NCI-H510A treated with DMSO at 0.1 percent for 48 hours (cell line): ENCODE measurements around the gene AP2A2.
A peak's percentile ranks its signal among the peaks of the same experiment; 100 is the strongest.
"Not testable (repeated sequence)": the region's sequence is repeated elsewhere in the genome, so short reads cannot be mapped to it uniquely, and the experiment has no call there.

Experiments
- DNase-seq: peaks from one replicate; lab custom pipeline; 2025; lab: John Stamatoyannopoulos, UW

AP2A2 gene

DNA sequence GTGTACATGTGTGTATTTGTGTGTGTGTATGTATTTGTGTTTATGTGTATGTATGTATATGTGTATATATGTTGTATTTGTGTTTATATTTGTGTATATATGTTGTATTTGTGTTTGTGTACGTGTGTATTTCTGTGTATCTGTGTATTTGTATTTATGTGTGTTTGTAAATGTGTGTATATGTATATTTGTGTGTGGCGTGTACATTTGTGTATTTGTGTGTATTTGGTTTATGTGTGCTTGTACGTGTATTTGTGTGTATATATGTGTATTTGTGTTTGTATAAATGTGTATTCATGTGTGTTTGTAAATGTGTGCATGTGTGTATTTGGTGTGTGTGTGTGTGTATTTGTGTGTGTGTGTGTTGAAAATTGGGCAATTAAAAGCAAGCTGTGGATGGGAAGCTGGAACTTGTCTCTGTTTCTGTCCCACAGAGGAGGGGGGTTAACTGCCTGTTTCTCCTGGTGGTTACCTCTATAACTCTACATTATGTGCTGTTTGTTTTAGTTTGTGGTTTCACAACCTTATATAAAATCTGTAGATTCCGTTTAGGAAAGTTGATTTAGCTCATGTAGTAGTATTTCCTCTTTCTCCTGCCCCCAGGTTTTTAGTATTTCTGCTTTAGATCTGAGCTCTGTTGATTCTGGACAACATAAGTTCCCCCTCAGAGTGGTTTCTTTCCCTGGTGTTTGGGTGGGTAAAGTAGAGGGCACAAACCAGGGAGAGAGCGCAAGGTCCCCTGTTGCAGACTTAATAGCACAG is 28.9 kb downstream of the AP2A2 start:
- DNase-seq = no peak

DNA sequence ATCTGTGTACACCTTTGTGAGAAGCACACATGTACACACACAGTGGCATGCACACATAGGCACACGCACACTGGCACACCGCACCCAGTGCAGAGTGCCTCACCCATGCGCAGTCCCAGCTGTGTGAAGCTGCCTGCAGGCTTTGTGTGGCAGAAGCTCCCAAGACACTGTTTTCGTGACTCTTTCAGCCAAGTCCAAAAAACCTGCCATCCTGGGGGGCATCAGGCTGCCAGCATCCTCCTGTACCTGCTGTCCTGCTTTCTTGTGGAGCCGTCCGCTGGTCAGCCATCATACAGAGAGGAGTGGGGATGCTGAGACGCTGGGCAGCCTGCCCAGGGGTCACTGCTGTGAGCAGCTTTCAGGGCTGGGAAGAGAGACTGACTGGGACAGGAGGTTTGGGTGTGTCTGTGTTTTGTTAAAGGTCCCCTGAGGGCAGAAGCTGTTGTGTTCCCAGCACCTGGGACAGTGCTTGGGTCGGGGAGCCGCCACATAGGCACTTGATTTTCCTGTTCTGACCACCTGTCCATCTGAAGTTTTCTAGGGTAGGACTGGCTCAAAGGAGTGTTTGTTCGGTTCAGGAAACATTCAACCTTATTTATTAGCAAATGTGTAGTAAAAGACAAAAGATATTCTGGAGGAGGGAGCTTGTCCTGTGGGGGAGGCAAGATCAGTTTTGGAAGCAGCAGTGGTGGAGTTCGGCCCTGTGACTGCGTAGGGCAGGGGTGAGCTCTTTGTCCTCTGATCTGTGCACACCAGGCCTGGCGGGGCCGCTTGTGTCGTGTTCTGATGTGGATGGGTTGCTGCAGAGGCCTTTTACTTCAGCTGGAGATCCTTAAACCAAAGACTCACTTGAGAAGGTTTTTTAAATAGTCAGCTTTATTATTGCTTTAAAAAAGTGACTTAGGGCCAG is 29.7 kb downstream of the AP2A2 start:
- peak; percentile 3 for DNase-seq

DNA sequence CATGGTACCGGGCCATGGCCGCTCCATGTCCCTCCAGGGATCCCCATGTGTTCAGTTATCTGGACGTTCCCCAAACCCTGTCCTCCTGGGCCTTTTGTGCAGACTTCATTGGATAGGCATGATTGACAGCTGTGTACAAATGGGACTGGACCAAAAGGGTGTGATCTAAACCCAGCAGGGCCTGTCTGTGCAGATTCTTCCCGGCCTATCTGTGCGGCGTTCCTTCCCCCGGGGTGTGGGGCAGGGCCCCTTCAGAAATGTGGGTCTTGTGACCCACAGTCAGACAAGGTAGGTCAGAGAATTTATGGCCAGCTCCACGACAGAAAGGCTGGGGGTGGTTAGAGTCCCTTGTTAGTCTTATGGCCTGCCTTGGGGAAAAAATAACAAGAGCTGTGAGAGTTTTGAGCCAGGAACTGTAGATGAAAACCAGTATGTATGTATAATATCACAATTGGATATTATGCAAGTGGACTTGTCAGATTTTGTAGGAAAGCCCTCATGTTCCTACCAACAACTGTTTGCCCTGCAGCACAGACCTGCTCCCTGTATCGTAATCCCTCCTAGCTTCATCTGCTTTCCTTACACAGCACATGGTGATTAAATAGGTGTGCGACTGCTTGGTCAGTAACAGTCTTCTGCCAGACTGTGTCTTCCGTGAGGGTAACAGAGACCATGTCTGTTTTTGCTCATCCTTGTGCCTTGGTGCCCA is 31.7 kb downstream of the AP2A2 start:
- DNase-seq = no peak

DNA sequence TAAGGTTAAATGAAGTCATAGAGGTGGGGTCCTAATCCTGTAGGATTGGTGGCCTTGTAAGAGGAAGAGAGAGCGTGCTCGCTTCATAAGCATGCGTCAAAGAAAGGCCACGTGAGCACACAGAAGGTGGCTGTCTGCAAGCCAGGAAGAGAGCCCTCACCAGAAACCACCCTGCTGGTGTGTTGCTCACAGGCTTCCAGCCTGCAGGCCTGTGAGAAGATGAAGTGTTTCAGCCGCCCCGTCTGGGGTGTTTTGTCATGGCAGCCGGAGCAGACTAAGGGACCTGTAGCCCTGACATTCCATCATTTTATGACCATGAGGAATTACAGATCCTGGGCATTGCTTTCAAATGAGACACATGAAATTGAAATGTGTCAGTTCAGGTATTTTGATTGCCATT is 32.4 kb downstream of the AP2A2 start:
- DNase-seq = no peak

DNA sequence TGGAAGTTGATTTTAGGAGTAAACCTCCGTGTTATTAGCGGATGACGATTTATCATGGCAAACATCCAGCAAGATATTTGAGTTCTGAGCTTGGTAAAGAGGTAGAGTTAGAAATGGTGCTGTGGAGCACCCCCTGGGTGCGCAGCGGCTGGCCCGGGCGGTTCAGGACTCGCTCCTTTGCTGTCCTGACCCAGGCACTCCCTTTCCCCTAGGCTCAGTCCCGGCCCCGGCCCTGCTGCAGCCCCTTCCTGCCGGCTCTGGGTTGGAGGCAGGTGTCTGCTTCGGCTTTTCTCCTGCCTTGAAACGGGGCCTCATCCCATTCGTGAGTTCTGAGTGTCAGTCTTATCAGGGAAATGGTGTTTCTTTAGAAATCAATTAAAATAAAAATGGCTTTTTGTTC is 33.4 kb downstream of the AP2A2 start:
- no peak for DNase-seq

DNA sequence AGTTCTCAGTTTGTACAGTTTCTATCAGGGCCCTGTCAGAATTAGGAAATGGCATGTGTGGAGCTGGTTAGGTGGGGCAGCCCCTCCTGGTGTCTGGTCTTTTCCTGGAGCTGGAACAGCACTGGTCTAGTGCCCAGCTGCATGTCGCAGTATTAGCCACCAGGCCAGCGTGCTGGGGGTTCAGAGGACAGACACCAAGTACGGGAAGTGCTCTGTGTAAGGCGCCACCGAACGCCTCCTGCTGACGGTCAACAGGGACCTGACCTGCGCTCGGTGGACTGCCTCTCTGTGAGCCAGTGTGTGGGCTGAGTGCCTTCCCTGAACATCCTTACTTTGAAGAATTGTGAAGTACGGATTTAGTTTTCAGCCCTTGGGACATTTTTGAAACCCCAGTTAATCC is 33.9 kb downstream of the AP2A2 start:
- DNase-seq = no peak

DNA sequence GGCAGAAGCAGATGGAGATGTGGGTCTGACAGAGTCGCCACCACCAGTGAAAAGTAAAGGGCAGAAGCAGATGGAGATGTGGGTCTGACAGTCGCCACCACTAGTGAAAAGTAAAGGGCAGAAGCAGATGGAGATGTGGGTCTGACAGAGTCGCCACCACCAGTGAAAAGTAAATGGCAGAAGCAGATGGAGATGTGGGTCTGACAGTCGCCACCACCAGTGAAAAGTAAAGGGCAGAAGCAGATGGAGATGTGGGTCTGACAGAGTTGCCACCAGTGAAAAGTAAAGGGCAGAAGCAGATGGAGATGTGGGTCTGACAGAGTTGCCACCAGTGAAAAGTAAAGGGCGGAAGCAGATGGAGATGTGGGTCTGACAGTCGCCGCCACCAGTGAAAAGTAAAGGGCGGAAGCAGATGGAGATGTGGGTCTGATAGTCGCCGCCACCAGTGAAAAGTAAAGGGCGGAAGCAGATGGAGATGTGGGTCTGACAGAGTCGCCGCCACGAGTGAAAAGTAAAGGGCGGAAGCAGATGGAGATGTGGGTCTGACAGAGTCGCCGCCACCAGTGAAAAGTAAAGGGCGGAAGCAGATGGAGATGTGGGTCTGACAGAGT is 35.7 kb downstream of the AP2A2 start:
- DNase-seq = not testable (repeated sequence)

DNA sequence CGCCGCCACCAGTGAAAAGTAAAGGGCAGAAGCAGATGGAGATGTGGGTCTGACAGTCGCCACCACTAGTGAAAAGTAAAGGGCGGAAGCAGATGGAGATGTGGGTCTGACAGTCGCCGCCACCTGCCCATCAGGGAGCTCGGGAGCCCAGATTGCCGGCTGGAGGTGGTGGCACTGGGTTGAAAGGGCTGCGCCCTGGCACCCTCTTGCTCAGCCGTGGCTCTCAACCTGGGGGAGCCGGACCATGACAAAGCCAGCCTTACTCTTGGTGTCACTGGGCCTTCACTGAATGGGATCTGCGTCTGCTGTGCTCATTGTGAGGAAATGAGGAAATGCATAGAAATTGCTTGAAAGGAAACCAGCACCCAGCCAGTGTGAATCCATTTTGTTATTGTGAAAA is 36.3 kb downstream of the AP2A2 start:
- DNase-seq = no peak

DNA sequence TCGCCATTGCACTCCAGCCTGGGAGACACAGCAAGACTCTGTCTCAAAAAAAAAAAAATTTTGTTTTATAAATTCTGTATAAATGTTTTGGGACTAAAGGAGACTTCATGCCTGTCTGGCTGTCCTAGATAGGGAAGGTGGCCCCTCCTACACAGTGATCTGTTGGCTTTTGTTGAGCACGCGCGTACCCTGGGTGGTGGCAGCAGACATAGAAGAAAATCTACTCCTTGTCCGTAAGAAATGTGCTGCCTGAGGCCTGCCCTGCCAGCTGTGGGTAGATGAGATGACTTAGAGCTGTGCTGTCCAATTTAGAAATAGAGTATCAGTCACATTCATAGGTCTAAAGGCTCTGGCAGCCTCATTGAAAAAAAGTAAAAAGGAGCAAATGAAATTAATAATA is 37.0 kb downstream of the AP2A2 start:
- DNase-seq = no peak

DNA sequence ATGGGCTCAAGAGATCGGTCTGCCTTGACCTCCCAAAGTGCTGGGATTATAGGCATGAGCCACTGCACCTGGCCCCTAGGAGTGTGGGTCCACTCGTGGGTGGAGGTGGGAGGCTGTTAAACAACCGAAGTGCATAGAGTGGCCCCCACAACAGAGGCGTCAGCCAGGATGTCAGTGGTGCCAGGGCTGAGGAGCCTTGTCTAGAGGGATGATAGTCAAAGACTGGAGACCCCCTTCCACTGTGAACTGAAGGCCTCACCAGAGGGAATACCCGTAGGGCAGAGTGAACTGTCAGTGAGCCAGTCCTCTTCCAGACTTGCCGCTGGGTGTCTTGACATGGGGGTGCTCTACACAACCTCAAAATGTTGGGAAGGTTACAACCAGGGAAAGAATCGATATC is 38.2 kb downstream of the AP2A2 start:
- no peak for DNase-seq

DNA sequence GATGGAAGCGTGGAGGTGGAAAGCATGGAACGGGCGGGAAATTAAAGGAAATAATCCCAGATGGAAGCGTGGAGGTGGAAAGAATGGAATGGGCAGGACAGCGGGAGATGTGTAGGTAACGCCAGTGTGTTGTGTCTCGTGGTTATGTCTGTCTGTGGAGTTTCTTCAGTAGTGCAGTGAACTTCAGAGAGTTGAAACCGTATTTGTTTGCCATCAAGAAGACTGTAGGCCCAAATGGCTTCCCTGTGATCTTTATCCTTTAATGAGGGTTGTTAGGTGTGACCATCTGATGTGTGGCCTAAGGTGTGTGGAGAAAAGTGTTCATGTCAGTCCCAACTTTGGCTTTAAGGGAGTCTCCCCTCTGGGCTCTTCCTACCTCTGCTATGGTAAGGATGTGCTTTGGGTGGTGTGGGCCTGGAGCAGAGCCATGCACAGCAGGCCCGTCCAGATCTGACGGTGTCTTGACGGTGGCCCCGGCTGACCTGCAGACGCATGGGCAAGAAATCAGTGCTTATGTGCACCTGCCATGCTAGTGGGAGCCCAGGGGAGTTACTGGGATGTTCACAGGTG is 39.6 kb downstream of the AP2A2 start:
- no peak for DNase-seq

DNA sequence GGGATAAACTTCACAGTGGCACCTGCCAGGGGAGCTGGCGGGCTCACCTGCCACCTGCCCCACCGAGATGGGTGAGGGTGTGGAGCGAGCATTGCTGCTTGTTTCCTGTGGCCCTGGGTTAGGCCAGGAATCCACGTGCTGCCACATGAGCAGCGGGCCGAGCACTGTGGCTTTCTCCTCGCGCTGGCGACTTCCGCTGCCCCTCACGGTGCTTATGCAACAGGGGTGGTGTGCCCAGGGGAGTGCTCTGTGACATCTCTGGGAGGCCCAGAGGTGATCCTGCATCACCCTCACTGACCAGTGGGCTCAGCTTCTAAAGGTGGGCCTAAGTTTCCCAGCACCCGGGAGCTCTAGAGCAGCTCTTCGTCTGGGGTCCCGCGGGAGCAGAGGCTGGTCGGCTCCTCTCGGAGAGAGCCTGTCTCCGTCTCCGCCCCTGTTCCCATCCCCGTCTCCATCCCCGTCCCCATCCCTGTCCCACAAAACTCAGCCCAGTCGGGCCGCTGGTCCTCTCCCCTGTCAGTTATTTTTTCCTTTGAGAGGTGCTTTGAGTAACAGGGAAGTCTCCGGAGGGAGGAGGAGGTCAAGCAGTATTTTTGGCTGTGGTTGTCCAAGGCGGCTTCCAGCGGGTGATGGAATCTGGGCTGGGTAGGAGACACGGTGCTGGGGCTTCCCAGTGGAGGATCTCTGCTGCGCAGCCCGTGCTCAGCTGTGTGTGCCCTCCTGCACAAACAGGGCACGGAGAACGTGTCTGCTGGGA is 42.5 kb downstream of the AP2A2 start:
- no peak for DNase-seq

DNA sequence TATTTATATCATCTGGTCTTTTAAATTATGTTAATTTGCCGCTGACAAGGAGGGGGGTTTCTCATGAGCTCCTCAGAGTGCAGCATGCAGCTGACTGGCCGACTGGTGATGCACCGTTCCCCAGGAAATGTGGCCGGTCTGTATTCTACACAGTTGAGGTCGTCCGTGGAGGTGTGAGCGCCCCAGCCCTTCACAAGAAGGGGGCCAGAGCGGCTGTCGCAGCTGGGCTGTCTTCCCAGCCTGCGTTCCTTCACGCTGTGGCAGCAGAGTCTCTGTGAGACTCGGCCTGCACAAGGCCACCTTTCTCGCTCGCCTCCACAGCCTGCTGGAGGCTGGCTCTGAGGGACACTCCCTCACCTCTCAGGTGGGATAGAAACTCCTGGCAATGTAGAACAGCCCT is 43.2 kb downstream of the AP2A2 start:
- no peak for DNase-seq

DNA sequence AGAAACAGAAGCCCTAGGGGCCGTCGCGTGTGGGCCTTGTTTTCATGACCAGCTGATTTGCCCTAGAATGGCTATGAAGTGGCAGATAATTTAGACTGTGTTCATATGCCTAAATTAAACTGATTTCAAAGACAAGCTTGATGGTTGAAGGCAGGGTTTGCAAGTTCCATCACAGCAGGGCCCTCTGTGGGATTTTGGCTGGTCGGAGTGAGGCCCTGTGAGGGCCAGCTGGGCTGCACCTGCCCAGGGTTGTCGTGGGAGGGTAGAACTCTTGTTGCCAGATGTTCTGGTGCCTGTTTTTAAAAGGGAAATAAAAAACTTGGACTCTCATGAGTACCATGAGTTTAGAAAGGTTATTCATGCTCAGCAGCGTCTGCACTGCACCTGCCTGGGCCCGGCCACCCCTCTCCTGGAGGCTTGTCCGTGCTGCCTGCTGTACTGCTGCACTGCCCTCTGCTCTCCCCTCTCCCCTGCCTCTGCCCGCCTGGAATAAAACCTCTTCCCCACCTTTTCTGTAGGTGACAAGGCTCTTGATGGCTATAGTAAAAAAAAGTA is 44.1 kb downstream of the AP2A2 start:
- no peak for DNase-seq

DNA sequence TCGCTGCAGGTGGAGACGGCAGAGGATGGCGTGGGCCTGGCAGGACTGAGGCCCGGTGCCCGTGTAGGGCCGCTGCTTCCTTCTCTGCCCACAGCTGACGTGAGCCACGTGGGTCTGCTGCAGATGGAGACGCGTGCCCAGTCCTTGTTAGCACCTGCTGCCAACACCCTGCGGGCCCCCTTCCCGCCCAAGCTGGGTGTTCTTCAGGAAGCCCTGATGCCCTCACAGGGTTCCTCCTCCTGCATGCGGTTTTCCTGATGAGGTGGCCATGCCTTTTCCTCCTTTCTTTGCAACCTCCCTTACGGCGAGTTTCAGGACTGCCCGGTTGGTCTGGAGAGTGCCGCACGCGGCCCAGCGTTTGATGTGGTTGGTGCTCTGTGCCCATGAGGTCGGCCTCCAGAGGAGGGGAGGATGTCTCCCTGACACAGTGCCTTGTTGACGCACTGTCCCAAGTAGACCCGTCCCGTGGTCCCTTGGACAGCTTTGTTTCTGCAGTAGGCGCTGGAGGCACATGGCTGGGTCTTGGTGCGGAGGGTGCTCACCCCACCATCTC is 44.7 kb downstream of the AP2A2 start:
- no peak for DNase-seq

DNA sequence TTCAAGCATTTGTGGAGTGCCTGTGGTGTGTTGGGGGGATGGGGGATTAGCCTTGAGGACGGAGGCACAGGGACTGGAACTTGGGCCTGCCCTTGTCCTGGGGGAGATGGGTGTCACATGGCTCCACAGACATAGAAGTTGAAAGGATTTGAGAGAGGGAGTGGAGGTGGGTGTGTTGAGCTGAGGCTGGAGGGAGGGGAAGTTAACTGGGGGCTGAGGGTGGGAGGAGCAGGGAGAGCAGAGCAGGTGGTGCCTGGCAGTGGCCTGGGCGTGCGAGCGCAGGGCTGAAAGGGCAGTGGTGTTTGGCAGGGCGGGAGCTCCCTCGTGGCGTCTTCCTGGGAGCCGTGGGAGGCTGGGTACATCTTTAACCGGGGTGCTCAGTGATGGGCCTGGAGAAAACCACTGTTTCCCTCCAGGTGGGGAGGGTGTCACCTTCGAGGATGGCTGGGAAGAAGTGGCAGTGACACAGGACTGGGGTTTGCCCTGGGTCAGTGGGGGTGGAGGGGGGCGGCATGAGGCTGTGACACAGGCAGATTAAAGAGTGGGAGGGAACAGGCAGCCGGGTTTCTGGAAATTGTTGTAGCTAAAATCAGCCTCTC is 45.5 kb downstream of the AP2A2 start:
- DNase-seq = no peak

DNA sequence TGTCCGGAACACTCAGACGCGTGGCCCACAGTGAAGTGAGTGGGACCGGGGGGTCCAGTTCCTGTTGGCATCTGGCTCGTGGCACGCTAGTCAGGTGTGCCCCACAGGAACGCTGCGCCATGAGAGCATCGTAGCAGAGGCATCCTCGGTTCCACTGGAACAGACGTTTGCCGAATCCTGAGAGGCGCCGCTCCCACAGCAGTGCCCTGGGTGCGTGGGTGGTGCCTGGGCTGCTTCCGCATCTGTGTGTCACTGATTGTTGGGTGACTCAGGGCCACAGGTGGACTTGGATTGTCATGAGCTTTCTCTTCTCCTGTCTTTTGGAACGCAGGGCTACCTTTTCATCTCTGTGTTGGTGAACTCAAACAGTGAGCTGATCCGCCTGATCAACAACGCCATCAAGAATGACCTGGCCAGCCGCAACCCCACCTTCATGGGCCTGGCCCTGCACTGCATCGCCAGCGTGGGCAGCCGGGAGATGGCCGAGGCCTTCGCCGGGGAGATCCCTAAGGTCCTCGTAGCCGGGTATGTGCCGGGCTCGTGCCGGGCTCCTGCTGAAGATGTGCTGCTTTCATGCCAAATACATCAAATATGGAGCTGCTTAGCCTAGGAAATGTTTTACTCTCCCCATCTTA is 46.2 kb downstream of the AP2A2 start:
- DNase-seq = no peak

DNA sequence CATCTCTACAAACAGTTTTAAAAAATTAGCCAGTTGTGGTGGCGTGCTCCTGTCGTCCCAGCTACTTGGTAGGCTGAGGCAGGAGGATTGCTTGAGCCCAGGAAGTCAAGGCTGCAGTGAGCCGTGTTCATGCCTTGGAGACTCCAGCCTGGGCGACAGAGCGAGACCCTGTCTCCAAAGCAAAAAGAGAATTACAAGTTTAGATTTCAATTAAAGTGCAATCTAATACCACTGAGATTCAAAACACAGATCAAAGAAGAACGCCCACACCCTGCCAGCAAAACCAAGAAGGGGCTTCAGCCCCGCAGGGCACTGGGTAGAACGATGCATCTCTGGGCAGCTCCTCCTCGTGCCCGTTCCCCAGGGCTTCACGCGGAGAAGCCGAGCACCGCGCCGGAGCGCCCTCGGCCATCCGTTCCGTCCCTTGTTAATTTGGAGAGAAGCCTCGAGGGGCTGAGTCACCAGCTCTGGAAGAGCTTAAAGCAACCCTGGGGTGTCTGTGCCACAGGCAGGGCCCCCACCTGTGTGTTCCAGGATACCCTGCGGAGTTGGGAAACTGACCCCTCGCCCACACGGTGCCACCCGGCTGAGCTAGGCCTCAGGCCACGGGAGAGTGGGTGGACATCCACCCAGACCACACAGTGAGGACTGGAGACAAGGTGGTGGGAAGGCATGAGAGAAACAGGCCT is 47.0 kb downstream of the AP2A2 start:
- no peak for DNase-seq

DNA sequence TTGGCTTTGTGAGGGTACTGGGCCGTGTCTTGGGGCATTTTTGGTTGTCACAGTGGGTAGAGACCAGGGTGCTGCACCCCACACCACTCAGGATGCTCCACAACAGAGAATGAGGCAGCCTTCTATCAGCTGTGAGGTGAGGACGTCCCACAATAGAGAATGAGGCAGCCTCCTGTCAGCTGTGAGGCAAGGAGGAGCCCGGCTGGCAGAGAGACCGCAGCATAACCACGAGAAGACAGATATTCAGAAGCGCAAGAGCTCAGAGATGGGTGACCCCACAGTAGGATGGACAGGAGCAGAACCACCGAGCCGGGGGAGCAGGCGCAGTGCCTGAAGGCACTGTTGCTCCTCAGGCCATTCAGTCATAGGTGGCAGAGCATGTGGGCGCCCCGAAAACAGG is 47.6 kb downstream of the AP2A2 start:
- DNase-seq = no peak
